Activated CD8-positive, alpha-beta memory T cell treated with anti-CD3 and anti-CD28 coated beads, Interleukin-2, amount 50 U/mL, for 4 hours (primary cell): ENCODE measurements around the gene COX10.
"Not testable (repeated sequence)": the region's sequence is repeated elsewhere in the genome, so short reads cannot be mapped to it uniquely, and the experiment has no call there.

ENCODE experiments used
- DNase-seq: peaks from one replicate; pipeline ENCODE4 v3.0.0-alpha.2; 2020

Gene COX10

DNA sequence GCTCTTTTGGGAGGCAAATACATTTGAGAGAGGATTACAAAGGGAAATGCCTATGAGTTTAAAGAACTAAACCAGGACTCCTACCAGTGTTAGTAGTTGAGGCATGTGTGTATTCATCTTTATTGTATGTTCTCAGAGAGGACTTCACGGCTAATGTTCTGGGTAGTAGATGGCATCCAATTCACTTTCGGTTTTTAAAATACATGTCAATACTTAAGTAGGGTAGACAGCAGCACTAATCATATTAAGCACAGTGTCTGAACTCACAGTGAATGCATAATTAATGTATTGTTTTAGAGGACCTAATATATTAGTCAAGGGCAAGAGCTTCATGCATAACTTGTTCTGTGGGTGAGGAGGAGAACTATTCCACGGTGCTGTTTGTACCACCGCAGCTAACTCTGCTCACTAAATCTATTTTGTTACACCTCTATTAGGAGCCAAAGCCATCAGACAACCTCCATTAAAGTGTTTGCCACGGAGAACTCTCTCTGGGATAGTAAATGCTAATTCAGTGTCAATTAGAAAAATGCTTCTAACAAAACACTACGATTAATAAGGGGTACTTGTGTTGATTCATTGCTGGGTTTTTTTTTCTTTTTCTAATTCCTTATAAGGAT is 56.3 kb downstream of the COX10 start:
- DNase-seq, result no peak

DNA sequence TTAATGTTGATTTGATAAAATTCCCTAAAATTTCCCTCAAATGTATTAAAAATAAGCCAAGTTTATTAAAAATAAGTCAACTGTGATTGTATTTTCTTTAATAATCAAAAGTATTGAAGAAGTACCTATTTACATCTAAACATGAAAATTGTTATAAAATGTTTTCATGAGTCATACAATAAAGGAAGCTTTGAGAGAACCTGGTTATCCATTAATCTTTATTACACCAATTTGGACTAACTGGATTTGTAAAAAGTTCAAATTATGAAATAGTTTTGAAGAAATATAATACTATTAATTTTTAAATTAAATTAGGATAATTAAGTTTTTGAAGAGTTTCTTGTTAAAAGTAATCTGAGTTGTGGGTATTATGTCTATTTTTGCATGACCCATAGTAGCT is 63.8 kb downstream of the COX10 start:
- no peak for DNase-seq

DNA sequence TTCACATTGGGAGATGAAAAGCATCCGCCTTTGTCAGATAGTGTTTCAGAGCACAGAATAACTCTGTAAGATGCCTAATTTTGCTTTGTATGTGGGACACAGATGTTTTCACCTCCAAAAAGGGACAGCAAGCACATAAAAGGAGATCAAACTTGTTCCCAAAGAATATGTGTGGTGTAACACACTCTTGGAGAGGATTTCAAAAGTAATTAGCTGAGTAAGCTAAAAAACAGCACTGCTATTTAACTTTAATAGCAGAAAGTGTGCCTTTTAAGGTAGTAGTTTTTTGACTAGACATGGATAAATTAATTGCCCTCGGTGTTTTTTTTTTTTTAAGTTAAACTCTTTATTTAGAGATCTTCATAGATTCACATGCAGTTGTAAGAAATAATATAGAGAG is 65.2 kb downstream of the COX10 start:
- DNase-seq, result no peak

DNA sequence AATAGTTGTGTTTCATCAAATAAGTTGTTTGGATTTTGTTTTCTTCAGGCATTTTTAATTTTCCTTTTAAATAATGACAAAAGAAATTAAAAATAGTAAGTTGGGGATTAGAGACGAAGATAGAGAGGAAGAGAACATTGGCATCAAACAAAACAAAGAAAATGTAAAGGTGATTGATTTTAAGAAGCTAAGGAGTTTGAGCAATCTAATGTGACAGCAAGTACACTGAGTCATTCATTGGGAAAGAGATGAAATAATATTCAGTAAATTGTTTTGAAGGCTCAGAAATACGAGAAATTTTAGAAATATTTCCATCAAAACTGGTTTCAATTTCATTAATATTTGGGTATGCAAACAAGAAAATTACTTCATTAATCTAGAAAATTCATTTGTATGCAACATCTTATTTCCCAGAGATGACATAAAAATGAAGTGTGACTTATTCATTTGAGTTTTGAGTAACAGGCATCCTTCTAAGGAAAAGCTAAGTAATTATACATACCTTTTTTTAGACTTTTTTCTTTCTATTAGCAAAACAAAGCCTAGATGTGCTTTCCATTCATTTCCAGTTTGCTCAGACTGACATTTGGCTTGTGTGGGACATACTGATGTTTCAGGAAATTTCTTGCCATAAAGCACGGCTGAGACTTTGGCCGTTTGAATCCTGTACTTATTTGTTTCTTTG is 66.7 kb downstream of the COX10 start:
- no peak for DNase-seq

DNA sequence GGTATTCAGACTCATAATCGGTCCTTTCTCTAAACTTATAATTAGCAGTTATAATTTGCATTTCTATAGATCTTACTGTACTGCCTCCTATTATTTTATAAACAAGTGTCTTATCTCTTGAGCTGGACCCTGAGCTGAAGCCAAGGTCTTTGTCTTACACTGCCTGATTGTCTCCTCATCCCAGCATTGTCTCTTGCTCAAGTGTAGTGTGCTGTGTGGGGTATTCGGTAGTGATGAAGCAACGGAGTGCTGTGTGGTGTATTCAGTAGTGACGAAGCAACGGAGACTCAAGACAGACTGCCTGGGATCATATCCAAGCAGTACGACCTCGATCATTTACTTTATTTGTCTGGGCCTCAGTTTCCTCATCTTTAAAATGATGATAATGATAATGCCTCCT is 69.3 kb downstream of the COX10 start:
- DNase-seq, result no peak

DNA sequence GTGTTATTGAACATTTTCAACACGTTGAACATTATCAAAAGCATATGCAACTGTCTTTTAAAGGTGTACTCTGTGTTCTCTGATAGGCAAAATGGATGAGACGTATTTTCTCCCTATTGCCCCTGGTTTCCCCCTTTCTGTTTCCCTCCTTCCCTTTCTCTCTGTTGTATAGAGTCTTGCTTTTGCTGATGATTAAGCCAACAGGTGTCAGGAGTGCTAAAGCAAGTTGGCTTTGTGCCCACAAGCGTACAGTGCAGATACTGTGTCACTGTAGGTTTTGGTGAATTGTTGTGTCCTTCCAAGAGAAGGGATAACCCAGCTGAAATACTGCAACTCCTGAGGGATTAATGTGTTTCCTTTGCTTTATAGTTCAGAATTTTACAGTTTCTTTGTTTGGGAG is 74.4 kb downstream of the COX10 start:
- no peak for DNase-seq

DNA sequence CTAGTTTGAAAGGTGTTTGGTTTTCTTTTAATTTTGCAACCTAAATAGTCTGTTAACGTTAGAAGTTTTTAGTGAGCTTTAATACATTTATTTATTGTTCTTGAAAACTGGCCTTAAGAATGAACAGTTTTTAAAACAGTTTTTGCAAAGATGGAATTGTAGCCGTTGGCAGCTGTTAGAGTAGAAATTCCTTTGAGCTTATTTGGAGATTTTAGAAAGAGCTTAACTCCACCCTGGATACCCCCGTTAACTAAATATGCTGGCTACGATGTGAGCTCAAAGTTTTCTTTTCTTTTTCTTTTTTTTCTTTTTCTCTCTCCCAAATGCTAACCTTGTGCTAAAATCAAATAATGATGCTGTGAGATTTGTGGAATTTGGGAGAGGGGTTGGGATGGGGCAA is 75.2 kb downstream of the COX10 start:
- no peak for DNase-seq

DNA sequence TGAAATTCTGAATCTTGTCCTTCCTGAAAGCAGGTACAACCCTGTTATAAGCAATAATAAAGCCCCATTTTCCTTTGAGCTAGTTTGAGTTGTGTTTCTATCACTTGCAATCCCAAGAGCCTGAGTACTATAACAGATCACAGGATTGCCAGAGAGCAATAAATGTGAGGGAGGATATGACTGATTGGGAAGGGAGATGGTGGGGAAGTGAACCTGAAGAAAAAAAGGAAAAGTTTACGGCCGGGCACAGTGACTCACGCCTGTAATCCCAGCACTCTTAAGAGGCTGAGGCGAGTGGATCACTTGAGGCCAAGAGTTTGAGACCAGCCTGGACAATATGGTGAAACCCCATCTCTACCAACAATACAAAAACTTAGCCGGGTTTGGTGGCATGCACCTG is 80.4 kb downstream of the COX10 start:
- no peak for DNase-seq

DNA sequence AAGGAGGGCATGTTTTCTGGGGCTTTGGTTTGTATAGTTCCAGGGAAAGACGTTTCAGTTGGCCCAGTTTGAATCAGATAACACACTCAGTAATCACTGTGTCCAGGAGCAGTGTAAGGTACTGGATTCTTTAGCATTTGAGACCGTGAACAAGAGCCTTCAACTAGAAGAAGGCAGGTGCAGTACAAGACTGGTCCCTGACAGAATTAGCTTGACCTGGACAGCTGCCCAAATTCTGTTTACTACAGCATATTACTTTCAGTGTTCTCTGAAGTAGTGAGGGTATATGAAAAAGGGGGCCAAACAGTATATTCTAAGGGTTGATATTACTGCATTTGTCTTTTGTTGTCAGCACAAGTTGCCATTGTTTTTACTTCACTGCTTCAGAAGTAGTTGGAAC is 81.3 kb downstream of the COX10 start:
- no peak for DNase-seq

DNA sequence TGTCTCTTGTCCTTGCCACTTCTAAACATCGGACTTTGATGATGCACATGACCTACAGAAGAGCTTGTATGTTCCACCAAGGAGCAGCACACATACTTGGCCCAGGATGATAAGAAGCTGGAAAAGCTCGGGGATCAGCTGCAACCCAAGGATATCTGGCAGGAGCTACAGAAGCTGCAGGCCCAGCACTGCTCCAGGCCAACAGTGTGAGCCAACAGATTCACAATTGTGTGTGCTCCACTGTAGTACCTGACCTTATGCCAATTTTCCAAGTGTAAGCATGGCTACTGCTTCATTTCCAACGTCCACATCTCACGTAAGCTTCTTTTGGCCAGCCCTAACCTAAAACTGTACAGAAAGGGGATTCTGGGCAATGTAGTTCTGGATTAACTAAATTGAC is 83.4 kb downstream of the COX10 start:
- DNase-seq, result no peak

DNA sequence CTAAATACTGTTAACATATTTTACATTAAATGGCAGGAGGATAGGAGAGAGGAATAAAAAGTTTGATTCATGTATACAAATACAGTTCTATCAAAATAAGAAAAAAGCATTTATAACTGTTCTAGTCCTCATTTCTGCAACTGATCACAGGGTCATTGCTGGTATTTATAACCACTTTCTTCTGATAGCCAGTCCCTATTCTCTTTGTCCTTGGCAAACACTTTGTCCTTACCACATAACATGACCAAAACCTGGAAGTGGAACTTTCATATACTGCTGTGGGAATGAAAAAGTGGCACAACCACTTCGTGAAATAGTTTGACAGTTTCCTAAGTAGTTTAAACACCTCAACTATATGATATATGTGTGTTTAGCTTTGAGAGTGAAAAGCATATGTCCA is 84.1 kb downstream of the COX10 start:
- DNase-seq, result no peak

DNA sequence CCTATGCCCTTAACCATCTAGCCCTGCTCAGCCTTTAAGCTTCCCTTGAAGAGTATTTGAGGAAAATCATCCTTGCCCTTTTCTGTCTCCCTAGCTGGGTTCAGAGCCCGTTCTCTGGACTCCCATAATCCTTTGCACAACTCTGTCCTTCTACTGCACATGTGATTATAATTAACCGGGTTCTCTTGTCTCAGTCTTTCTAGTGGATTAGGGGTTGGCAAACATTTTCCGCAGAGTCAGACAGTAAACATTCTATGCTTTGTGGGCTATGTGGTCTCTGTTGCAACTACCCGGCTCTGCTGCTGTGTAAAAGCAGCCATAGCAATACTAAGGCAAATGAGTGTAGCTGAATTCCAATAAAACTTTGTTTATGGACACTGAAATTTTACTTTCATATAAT is 87.4 kb downstream of the COX10 start:
- DNase-seq, result no peak

DNA sequence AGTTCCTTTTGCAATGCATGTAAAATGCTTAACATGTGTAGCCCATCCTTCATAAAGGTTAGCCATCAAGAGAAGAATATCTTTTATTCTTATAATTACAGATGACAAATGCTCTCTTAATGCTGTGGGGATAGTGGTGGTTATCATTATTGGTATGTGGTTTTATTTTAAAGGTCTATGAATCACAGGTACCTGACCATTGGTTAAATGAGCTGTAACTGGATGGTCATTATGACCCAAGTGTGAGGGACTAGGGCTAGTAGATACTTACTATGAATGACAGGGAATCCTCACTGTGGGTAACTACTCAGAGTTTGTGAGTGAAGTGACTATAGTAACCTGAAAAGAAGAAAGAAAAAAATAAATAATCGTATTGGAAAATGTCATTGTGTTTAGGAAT is 88.5 kb downstream of the COX10 start:
- no peak for DNase-seq

DNA sequence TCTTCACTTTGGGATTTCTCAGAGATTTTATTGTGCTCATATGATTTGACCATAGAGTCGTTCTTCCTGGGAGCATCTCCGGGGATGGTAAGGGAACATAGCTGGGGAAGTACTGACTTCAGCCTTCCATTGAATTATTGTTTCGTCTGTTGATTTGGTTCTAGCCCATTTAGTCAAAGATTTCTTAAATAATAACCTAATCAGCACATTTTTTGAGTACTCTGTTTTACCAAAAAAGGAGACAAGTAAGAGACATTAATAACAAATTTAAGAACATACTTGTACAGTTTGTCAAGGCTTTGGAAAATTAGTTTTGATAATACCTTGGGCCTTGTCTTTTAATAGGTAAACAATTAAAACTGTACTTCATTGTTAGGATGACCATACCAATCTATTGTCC is 89.4 kb downstream of the COX10 start:
- DNase-seq, result no peak

DNA sequence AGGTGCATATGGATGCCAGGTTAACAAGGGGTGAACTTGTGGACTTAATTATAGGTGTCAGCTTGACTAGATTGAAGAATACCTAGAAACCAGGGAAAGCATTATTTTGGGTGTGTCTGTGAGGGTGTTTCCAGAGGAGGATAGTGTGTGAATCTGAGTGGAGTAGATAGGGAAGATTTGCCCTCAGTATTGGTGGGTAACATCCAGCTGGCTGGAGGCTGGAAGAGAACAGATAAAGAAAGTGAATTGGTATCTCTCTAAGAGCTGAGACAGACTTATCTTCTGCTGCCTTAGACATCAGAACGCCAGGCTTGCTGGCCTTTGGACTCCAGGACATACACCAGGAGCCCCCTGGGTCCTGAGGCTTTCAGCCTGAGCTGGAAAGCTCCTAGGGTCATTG is 92.1 kb downstream of the COX10 start:
- no peak for DNase-seq

DNA sequence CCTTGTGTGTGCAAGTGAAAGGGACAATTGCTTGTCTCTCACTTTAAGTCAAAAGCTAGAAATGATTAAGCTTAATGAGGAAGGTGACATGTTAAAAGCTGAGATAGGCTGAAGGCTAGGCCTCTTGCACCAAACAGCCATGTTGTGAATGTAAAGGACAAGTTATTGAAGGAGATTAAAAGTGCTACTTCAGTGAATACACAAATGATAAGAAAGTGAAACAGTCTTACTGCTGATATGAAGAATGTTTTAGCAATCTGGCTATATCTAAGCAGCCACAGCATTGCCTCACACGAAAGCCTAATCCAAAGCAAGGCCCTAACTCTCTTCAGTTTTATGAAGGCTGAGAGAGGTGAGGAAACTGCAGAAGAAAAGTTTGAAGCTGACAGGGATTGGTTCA is 96.3 kb downstream of the COX10 start:
- DNase-seq, result no peak

DNA sequence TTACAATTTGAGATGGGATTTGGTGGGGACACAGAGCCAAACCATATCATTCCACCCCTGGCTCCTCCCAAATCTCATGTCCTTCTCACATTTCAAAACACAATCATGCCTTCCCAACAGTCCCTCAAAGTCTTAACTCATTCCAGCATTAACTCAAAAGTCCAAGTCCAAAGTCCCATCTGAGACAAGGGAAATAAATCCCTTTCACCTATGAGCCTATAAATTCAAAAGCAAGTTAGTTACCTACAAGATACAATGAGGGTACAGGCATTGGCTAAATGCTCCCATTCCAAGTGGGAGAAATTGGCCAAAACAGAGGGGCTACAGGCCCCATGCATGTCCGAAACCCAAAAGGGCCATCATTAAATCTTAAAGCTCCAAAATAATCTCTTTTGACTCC is 98.5 kb downstream of the COX10 start:
- DNase-seq, result not testable (repeated sequence)

DNA sequence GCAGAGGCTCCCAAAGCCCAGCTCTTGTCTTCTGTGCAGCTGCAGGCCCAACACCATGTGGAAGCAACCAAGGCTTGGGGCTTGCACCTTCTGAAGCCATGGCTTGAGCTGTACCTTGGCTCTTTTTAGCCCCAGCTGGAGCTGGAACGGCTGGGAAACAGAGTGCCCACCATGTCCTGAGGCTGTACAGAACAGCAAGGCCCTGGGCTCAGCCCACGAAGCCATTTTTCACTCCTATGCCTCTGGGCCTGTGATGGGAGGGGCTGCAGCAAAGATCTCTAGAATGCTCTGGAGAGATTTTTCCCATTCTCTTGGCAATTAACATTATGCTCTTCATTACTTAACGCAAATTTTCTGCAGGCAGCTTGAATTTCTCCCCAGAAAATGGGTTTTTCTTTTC is 99.3 kb downstream of the COX10 start:
- no peak for DNase-seq

DNA sequence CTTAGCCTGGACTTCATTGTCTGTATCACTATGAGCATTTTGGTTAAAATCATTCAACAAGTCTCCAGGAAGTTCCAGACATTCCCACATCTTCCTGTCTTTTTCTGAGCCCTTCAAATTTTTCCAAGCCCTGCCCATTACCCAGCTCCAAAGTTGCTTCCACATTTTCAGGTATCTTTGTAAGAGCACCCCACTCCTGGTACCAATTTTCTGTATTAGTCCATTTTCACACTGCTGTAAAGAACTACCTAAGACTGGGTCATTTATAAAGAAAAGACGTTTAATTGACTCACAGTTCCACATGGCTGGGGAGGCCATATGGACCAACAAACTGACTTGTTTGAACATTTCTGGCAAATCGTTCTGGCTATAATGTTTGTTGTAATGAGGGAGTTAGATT is 100.0 kb downstream of the COX10 start:
- no peak for DNase-seq

DNA sequence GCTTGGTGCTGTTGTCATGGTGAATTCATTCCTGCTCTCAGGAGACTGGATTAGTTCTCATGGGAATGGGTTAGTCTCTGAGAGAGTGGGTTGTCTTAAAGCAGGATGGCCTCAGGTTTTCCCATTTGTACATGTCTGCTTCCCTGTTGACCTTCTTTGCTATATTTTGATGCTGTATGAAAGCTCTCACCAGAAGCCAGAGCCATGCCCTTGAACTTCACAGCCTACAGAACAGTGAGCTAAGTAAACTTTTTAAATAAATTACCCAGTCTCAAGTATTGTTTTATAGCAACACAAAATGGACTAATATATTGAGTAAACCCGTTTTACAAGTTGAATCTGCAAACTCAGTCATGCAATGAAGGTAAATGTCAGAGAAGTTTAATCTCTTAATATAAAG is 100.6 kb downstream of the COX10 start:
- no peak for DNase-seq

DNA sequence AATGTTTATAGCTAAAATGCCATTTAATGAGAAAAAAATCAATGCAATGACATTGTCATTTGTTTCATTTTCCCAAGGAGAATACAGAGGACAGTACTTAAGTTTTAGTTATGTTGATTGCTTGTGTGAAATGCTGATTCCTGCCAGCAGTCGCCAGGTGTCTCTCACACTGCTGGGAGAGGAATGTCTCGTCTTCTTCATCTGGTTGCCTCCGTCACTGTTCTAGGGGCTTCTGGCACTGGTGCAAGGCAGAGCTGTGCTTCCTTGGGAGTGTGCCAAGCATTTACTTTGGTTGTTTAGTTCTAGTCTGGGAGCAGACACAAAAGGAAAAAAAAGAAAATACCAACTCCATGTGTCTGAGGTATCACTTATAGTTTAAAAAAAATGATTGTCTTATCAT is 107.7 kb downstream of the COX10 start:
- not testable (repeated sequence) for DNase-seq

DNA sequence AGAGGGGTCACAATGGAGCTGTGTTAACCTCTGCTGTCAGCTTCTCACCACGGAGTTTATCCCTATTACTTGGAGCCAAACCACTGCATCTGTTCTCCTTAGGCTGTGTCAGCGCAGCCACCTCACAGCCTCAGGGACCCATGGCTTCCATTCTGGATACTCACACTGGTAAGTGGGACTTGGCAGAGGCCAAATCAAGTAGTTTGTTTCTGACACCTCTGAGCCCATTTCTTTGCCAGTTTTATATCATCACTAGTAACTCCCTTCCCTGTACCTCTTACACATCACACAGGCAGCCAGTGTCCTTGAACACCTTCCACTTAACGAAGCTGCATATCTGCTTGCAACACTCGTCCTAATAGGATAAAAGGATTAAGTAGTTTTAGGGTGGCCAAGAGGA is 108.5 kb downstream of the COX10 start:
- DNase-seq, result not testable (repeated sequence)

DNA sequence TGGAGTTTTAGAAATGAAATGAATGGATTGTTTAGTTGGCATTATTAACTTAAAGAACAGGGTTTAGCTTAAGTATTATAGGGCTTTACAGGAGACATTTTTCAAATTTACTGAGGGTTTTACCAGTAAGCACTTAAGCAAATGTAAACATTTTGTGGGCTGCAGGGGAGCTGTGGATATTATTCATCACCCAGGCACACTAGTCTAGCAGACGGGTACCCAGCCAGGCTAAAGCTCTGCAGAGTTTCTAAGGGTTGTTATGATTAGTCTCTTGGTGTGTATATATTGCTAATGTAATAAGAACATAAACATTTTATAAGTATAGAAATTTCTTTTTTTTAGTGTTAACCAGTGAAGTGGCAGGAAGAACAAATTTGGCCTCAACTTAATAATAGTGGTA is 110.6 kb downstream of the COX10 start:
- DNase-seq, result not testable (repeated sequence)

DNA sequence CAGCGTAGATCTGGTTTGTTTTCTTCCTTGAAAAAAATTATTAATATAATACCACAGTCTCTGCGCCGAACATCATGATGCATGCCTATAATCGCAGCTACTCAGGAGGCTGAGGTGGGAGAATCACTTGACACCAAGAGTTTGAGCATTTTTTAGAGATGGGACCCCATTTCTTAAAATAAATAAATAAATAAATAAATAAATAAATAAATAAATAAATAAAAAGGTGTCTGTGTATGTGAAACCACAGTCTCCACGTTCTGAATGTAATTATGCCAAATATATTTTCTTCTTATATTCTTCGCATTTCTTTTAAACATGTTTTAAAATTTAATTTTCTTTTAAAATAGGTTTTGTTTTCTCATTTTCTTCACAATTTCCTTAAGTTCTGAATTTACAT is 112.8 kb downstream of the COX10 start:
- DNase-seq, result not testable (repeated sequence)

DNA sequence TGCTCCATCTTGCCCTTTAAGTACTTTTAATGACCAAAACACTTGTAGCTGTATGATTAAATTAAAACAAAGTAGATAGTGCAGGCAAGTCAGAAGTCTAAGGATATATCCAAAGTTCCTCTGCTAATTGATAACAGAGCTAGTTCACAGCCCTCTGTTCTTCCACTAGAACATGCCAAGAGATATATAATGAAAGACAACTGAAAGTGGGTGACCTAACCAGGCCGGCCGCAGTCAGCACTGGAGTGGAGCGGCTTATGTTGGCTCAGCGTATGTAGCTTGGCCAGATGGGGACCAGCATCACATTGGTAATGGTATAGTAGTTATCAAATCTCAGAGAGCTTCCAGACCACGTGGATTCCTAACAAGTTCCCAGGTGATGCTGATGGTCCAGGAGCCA is 115.2 kb downstream of the COX10 start:
- DNase-seq, result not testable (repeated sequence)
